Osteoblast (primary cell): ENCODE measurements around the gene STEAP3. TPM values are rescaled to one million over a fixed set of nuclear protein-coding genes. Genes with fewer than 3 reads are reported as not detected.

Source experiments
- DNase-seq: peaks from one replicate; pipeline ENCODE4 v3.0.0; 2011; ENCODE audit warnings: low spot score, mixed read lengths; ENCODE audit not compliant: insufficient read length; ENCODE audit errors: missing footprints
- H2AFZ ChIP-seq: 2 replicates; pipeline ENCODE4 v1.6.0; 2011; ENCODE audit warnings: mild to moderate bottlenecking, low read length
- H3K27ac ChIP-seq: 2 replicates; pipeline ENCODE4 v1.5.1; 2011; ENCODE audit warnings: mild to moderate bottlenecking, low read depth, low read length, moderate library complexity
- H3K27me3 ChIP-seq: 2 replicates; pipeline ENCODE4 v1.6.0; 2012; ENCODE audit warnings: mild to moderate bottlenecking, control low read depth, inconsistent platforms, low read length, moderate library complexity; ENCODE audit not compliant: insufficient read depth
- H3K36me3 ChIP-seq: 2 replicates; pipeline ENCODE4 v1.5.1; 2011; ENCODE audit warnings: mild to moderate bottlenecking, low read length, control low read depth, moderate library complexity; ENCODE audit not compliant: insufficient read depth
- H3K4me1 ChIP-seq: 2 replicates; pipeline ENCODE4 v1.5.1; 2011; ENCODE audit warnings: mild to moderate bottlenecking, low read length, control low read depth, moderate library complexity; ENCODE audit not compliant: insufficient read depth
- H3K4me2 ChIP-seq: 2 replicates; pipeline ENCODE4 v1.6.0; 2011; ENCODE audit warnings: mild to moderate bottlenecking, low read length; ENCODE audit not compliant: insufficient read depth
- H3K4me3 ChIP-seq: fragments of 200-600 bp; sonication (generic); 3 replicates; pipeline ENCODE4 v1.5.1; 2012; ENCODE audit warnings: mild to moderate bottlenecking, low read length, inconsistent platforms; ENCODE audit not compliant: insufficient read depth
- H3K79me2 ChIP-seq: 2 replicates; pipeline ENCODE4 v1.6.0; 2012; ENCODE audit warnings: mild to moderate bottlenecking, low read length, control low read depth, inconsistent platforms; ENCODE audit not compliant: insufficient read depth
- H3K9me3 ChIP-seq: 2 replicates; pipeline ENCODE4 v1.5.1; 2011; ENCODE audit warnings: low read depth, low read length, control low read depth
- H4K20me1 ChIP-seq: 2 replicates; pipeline ENCODE4 v1.6.0; 2012; ENCODE audit warnings: mild to moderate bottlenecking, low read length, control low read depth; ENCODE audit not compliant: insufficient read depth
- CTCF ChIP-seq: IDR thresholded peaks from 2 replicates; pipeline ENCODE4 v1.5.1; 2011; ENCODE audit warnings: mild to moderate bottlenecking, low read depth, low read length, moderate library complexity; ENCODE audit errors: extremely low read depth
- total RNA-seq: library from RNA; depleted of rRNA; stranded (reverse); fragments of >200 nt; gene quantifications from 2 replicates; pipeline ENCODE4 v1.2.3, GENCODE V29; 2012

Gene STEAP3
- total RNA-seq, 1 donor = 40.9 TPM

- H3K4me1 ChIP-seq = peaks cover 17% of the 10 kb centered on the region
These were observed 642 bp upstream of the STEAP3 start for GRCh38 chr2:119222863-119223520.

DNA sequence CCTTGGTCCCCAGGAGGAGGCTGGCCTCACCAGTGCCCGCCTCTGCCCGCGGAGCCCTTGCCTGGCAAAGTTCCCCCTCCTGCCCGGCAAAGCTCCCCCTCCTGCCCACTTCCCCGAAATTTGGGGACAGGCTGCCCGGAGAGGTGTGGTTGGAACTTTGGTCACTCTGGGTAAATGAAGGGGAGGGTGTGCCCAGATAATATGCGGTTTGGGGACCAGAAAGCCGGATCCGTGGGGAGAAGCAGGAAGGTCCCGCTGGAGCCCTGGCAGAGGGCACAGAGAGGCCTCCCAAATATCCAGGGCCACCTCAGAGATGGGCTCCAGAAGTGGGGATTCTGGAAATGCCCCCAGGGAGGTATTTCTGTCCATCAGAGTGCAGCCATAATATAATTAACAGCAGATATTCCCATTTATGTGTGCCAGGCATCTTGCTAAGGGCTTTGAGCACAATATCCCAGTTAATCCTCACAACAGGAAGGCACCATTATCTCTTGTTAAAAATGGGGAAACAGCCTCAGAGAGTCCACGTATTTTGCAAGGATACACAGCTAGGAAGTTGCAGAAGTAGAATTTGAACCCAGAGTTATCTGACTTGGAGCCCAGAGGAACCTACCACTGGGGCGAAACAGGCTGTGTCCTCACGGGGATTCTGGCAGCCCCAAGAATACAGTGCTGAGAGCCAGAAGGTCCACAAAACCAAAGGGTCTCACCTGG, 914 bp downstream of the STEAP3 start:
- peak; percentile 44 for DNase-seq
- peak overlapping the region; percentile 88 for H3K4me2 ChIP-seq
- H3K27me3 ChIP-seq = no peaks in the 10 kb centered on the region
- TF ChIP-seq CTCF = no peak
- peak overlapping the region; percentile 82 for H3K4me3 ChIP-seq
- H2AFZ ChIP-seq = no peak overlapping the region
- H3K79me2 ChIP-seq = peaks cover 8% of the 10 kb centered on the region
- no peak overlapping the region for H3K27ac ChIP-seq
- no peaks in the 10 kb centered on the region for H3K9me3 ChIP-seq
- H3K36me3 ChIP-seq = no peaks in the 10 kb centered on the region
- peaks cover 17% of the 10 kb centered on the region for H3K4me1 ChIP-seq
- H4K20me1 ChIP-seq = no peaks in the 10 kb centered on the region

More at GRCh38 chr2:119222863-119223520, 642 bp upstream of the STEAP3 start:
- H3K4me2 ChIP-seq = peak overlapping the region; percentile 88
- no peaks in the 10 kb centered on the region for H3K36me3 ChIP-seq
- peak overlapping the region; percentile 82 for H3K4me3 ChIP-seq
- H3K27ac ChIP-seq = no peak overlapping the region
- TF ChIP-seq CTCF = no peak
- peak; percentile 86 for DNase-seq
- no peaks in the 10 kb centered on the region for H4K20me1 ChIP-seq
- H3K9me3 ChIP-seq = no peaks in the 10 kb centered on the region
- no peaks in the 10 kb centered on the region for H3K27me3 ChIP-seq
- peaks cover 8% of the 10 kb centered on the region for H3K79me2 ChIP-seq
- peak overlapping the region; percentile 65 for H2AFZ ChIP-seq

- peak; percentile 85 for DNase-seq
- no peak overlapping the region for H3K4me3 ChIP-seq
- H3K4me1 ChIP-seq = peaks cover 15% of the 10 kb centered on the region
- H2AFZ ChIP-seq = no peak overlapping the region
- peaks cover 8% of the 10 kb centered on the region for H3K79me2 ChIP-seq
- no peak for TF ChIP-seq CTCF
- H3K4me2 ChIP-seq = no peak overlapping the region
- no peaks in the 10 kb centered on the region for H3K36me3 ChIP-seq
- H3K27ac ChIP-seq = no peak overlapping the region
- no peaks in the 10 kb centered on the region for H3K9me3 ChIP-seq
- no peaks in the 10 kb centered on the region for H3K27me3 ChIP-seq
- H4K20me1 ChIP-seq = no peaks in the 10 kb centered on the region
These were observed 1.7 kb downstream of the STEAP3 start for GRCh38 chr2:119225105-119225865.

DNA sequence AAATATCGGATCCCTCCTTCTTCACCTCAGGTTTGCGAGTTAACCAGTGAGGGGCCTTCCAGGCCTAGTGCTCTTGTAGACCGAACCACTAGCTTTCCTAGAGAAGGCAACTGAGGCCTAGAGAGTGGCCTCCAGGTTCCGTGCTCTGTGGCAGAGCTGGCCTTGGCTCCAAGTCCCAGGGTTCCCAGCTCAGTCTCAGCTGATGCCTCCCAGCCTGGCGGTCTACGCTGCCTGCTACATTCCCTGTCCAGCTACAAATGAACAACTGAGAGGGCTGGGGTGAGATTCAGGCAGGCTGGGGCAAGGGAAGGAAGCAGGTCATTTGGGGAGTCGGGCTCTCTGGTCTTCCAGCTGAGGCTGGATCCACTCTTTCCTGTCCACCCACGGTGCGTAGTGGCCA, 2.3 kb downstream of the STEAP3 start:
- Histone ChIP-seq H3K79me2 (peaks cover 8% of the 10 kb centered on the region), H4K20me1 (no peaks in the 10 kb centered on the region), H3K4me2 (no peak overlapping the region), H3K36me3 (no peaks in the 10 kb centered on the region), H3K4me1 (peaks cover 21% of the 10 kb centered on the region), H3K4me3 (no peak overlapping the region), H2AFZ (no peak overlapping the region), H3K9me3 (no peaks in the 10 kb centered on the region), H3K27me3 (no peaks in the 10 kb centered on the region), H3K27ac (no peak overlapping the region)
- no peak for TF ChIP-seq CTCF
- DNase-seq = peak; percentile 70
